ENCODE measurements around the gene TENM3.

TENM3 gene

DNA sequence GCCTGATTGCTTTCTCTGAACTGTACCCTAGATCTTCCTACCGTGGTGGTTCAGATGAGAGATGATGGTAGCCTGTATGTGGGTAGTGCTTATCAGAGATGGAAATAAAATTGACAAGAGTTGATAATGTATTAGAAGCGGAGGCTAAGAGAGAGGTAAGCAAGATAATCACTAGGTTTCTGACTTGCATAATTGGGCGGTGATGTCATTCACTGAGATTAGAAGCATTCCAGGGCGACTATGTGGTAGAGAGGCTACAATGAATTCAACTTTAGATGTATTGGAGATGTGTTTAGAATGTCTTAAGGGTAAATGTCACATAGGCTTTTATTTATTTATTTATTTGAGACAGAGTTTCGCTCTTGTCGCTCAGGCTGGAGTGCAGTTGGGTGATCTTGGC, 415 bp upstream of the TENM3 start:
- Histone ChIP-seq H3K9ac (ENCODE audit: low read length) (no peak overlapping the region), H3K9me3 (ENCODE audit: control insufficient read depth, low read depth, low read length) (no peaks in the 10 kb centered on the region), H3K27ac (ENCODE audit: low read length) (no peak overlapping the region), H3K4me1 (ENCODE audit: control insufficient read depth, low read depth, low read length) (peaks cover 21% of the 10 kb centered on the region), H3K27me3 (ENCODE audit: control insufficient read depth, insufficient read depth, low read length) (no peaks in the 10 kb centered on the region), H3K4me3 (ENCODE audit: low read length) (no peak overlapping the region), H3K36me3 (ENCODE audit: control insufficient read depth, low read depth, low read length) (no peaks in the 10 kb centered on the region)

GRCh38 chr4:182245041-182245440, 1.8 kb downstream of the TENM3 start:
- Histone ChIP-seq H3K27ac (ENCODE audit: low read length) (no peak overlapping the region), H3K4me3 (ENCODE audit: low read length) (no peak overlapping the region), H3K9me3 (ENCODE audit: control insufficient read depth, low read depth, low read length) (no peaks in the 10 kb centered on the region), H3K36me3 (ENCODE audit: control insufficient read depth, low read depth, low read length) (no peaks in the 10 kb centered on the region), H3K4me1 (ENCODE audit: control insufficient read depth, low read depth, low read length) (peaks cover 13% of the 10 kb centered on the region), H3K9ac (ENCODE audit: low read length) (no peak overlapping the region), H3K27me3 (ENCODE audit: control insufficient read depth, insufficient read depth, low read length) (no peaks in the 10 kb centered on the region)

GRCh38 chr4:182245541-182246215, 2.5 kb downstream of the TENM3 start:
- no peaks in the 10 kb centered on the region for H3K36me3 ChIP-seq (ENCODE audit: control insufficient read depth, low read depth, low read length)
- no peak overlapping the region for H3K4me3 ChIP-seq (ENCODE audit: low read length)
- H3K27ac ChIP-seq (ENCODE audit: low read length), result no peak overlapping the region
- H3K4me1 ChIP-seq (ENCODE audit: control insufficient read depth, low read depth, low read length), result peaks cover 13% of the 10 kb centered on the region
- no peaks in the 10 kb centered on the region for H3K9me3 ChIP-seq (ENCODE audit: control insufficient read depth, low read depth, low read length)
- no peak overlapping the region for H3K9ac ChIP-seq (ENCODE audit: low read length)
- H3K27me3 ChIP-seq (ENCODE audit: control insufficient read depth, insufficient read depth, low read length), result no peaks in the 10 kb centered on the region

DNA sequence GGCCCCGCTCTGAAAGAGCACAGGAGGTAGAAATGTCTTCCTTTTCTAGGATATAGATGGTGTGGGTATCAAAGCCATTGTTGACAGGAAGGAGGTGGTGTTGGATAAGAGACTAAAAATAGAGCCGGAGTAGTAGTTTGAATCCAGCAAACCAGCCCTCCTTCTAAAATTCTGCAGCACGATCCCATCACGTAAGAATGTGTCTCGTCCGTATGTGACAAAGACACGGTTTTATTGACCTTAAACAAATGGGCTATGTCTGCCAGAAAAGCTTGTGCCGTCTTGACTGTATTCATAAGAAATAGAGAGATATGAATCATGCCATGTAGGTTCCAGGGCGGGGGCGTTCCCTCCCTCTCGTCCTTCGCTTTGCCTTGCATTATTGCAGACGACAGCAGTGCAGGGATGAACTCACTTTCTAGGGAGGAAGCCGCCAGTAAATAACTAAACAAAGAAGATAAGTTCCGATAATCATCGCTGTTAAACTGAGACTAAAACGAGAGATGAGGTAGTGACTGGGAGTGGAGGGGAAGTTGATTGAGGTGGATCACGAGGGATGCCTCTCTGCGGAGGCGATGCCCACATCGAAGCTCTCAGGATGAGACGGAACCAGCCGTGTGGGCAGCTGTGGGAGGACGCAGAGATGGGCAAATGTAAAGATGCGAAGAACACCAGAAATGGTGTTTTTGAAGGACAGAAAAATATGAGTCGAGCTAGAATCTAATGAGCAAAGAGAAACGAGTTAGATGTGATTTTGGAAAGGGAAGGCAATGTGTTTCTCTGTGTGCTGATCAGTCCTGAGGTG, 3.4 kb downstream of the TENM3 start:
- Histone ChIP-seq H3K9ac (ENCODE audit: low read length) (no peak overlapping the region), H3K27ac (ENCODE audit: low read length) (no peak overlapping the region), H3K27me3 (ENCODE audit: control insufficient read depth, insufficient read depth, low read length) (no peaks in the 10 kb centered on the region), H3K4me3 (ENCODE audit: low read length) (no peak overlapping the region), H3K36me3 (ENCODE audit: control insufficient read depth, low read depth, low read length) (no peaks in the 10 kb centered on the region), H3K9me3 (ENCODE audit: control insufficient read depth, low read depth, low read length) (no peaks in the 10 kb centered on the region), H3K4me1 (ENCODE audit: control insufficient read depth, low read depth, low read length) (peaks cover 17% of the 10 kb centered on the region)

DNA sequence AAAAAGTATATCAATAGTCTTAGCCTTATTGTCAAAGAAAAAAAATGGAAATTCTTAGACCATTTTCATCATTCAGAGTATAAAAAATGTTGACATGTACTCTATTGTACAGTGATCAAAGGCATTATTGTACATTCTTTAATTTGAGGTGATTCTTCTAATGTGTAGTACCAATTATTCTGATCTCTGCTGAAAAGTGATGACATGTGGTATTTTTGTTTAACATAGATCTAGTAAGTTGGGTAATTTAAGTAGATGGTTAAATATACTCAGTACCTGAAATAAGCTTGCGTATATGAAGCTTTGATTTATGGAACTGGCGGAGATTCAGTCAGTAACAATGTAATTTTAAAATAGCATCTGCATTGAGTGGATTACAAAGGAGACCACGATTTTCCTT, 5.1 kb downstream of the TENM3 start:
- no peaks in the 10 kb centered on the region for H3K36me3 ChIP-seq (ENCODE audit: control insufficient read depth, low read depth, low read length)
- peaks cover 17% of the 10 kb centered on the region for H3K4me1 ChIP-seq (ENCODE audit: control insufficient read depth, low read depth, low read length)
- no peaks in the 10 kb centered on the region for H3K27me3 ChIP-seq (ENCODE audit: control insufficient read depth, insufficient read depth, low read length)
- H3K9ac ChIP-seq (ENCODE audit: low read length), result no peak overlapping the region
- H3K4me3 ChIP-seq (ENCODE audit: low read length), result no peak overlapping the region
- no peaks in the 10 kb centered on the region for H3K9me3 ChIP-seq (ENCODE audit: control insufficient read depth, low read depth, low read length)
- H3K27ac ChIP-seq (ENCODE audit: low read length), result no peak overlapping the region

- H3K27me3 ChIP-seq (ENCODE audit: control insufficient read depth, insufficient read depth, low read length), result no peaks in the 10 kb centered on the region
- H3K36me3 ChIP-seq (ENCODE audit: control insufficient read depth, low read depth, low read length), result no peaks in the 10 kb centered on the region
- no peak overlapping the region for H3K4me3 ChIP-seq (ENCODE audit: low read length)
- H3K27ac ChIP-seq (ENCODE audit: low read length), result no peak overlapping the region
- H3K9me3 ChIP-seq (ENCODE audit: control insufficient read depth, low read depth, low read length), result no peaks in the 10 kb centered on the region
- peaks cover 31% of the 10 kb centered on the region for H3K4me1 ChIP-seq (ENCODE audit: control insufficient read depth, low read depth, low read length)
- no peak overlapping the region for H3K9ac ChIP-seq (ENCODE audit: low read length)
Measured at GRCh38 chr4:182250446-182250845, 7.2 kb downstream of the TENM3 start.

- Histone ChIP-seq H3K27ac (ENCODE audit: low read length) (no peak overlapping the region), H3K9me3 (ENCODE audit: control insufficient read depth, low read depth, low read length) (no peaks in the 10 kb centered on the region), H3K27me3 (ENCODE audit: control insufficient read depth, insufficient read depth, low read length) (no peaks in the 10 kb centered on the region), H3K4me3 (ENCODE audit: low read length) (no peak overlapping the region), H3K9ac (ENCODE audit: low read length) (no peak overlapping the region), H3K36me3 (ENCODE audit: control insufficient read depth, low read depth, low read length) (no peaks in the 10 kb centered on the region), H3K4me1 (ENCODE audit: control insufficient read depth, low read depth, low read length) (peaks cover 31% of the 10 kb centered on the region)
Measured at GRCh38 chr4:182251116-182251515, 7.9 kb downstream of the TENM3 start.

DNA sequence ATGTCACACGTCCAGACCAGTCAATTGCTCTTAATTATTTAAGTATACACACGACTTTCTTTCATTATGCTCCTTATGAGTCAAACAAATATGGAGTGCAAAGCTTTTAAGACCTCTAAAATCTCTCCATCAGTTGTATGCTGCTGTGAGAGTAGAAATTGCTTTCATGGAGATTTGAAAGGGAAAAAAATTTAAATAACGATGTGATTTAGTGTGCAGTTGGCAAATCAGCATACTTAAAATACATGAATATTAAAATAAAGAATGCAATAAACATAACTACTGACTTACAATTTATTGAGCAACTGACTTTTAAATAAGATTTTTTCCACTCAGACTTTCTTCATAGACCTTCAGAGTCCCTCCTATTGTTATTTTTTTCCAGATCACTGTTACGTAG, 9.0 kb downstream of the TENM3 start:
- no peak overlapping the region for H3K4me3 ChIP-seq (ENCODE audit: low read length)
- H3K9ac ChIP-seq (ENCODE audit: low read length), result no peak overlapping the region
- no peaks in the 10 kb centered on the region for H3K36me3 ChIP-seq (ENCODE audit: control insufficient read depth, low read depth, low read length)
- no peak overlapping the region for H3K27ac ChIP-seq (ENCODE audit: low read length)
- H3K9me3 ChIP-seq (ENCODE audit: control insufficient read depth, low read depth, low read length), result no peaks in the 10 kb centered on the region
- H3K27me3 ChIP-seq (ENCODE audit: control insufficient read depth, insufficient read depth, low read length), result no peaks in the 10 kb centered on the region
- H3K4me1 ChIP-seq (ENCODE audit: control insufficient read depth, low read depth, low read length), result peaks cover 38% of the 10 kb centered on the region

- H3K9ac ChIP-seq (ENCODE audit: low read length), result no peak overlapping the region
- H3K9me3 ChIP-seq (ENCODE audit: control insufficient read depth, low read depth, low read length), result no peaks in the 10 kb centered on the region
- H3K4me1 ChIP-seq (ENCODE audit: control insufficient read depth, low read depth, low read length), result peaks cover 51% of the 10 kb centered on the region
- no peaks in the 10 kb centered on the region for H3K27me3 ChIP-seq (ENCODE audit: control insufficient read depth, insufficient read depth, low read length)
- no peak overlapping the region for H3K4me3 ChIP-seq (ENCODE audit: low read length)
- H3K27ac ChIP-seq (ENCODE audit: low read length), result no peak overlapping the region
- no peaks in the 10 kb centered on the region for H3K36me3 ChIP-seq (ENCODE audit: control insufficient read depth, low read depth, low read length)
Measured at GRCh38 chr4:182254026-182254780, 11.0 kb downstream of the TENM3 start.

GRCh38 chr4:182255441-182256190, 12.4 kb downstream of the TENM3 start:
- Histone ChIP-seq H3K36me3 (ENCODE audit: control insufficient read depth, low read depth, low read length) (no peaks in the 10 kb centered on the region), H3K4me3 (ENCODE audit: low read length) (no peak overlapping the region), H3K9ac (ENCODE audit: low read length) (no peak overlapping the region), H3K27ac (ENCODE audit: low read length) (no peak overlapping the region), H3K4me1 (ENCODE audit: control insufficient read depth, low read depth, low read length) (peaks cover 51% of the 10 kb centered on the region), H3K9me3 (ENCODE audit: control insufficient read depth, low read depth, low read length) (no peaks in the 10 kb centered on the region), H3K27me3 (ENCODE audit: control insufficient read depth, insufficient read depth, low read length) (no peaks in the 10 kb centered on the region)

- no peaks in the 10 kb centered on the region for H3K36me3 ChIP-seq (ENCODE audit: control insufficient read depth, low read depth, low read length)
- H3K27me3 ChIP-seq (ENCODE audit: control insufficient read depth, insufficient read depth, low read length), result no peaks in the 10 kb centered on the region
- H3K4me3 ChIP-seq (ENCODE audit: low read length), result peak overlapping the region; percentile 18
- H3K4me1 ChIP-seq (ENCODE audit: control insufficient read depth, low read depth, low read length), result peaks cover 47% of the 10 kb centered on the region
- H3K27ac ChIP-seq (ENCODE audit: low read length), result peak overlapping the region; percentile 12
- no peak overlapping the region for H3K9ac ChIP-seq (ENCODE audit: low read length)
- no peaks in the 10 kb centered on the region for H3K9me3 ChIP-seq (ENCODE audit: control insufficient read depth, low read depth, low read length)
Measured at GRCh38 chr4:182257016-182257415, 13.8 kb downstream of the TENM3 start.
